GM12872 (cell line): Measurements from ENCODE around the gene CTNND2.

Experiments
- TF ChIP-seq, protein P1 (sequence below): IDR thresholded peaks from 3 replicates; pipeline ENCODE4 v1.5.1; 2011; ENCODE audit warnings: low read depth, mild to moderate bottlenecking, low read length, moderate library complexity; ENCODE audit not compliant: insufficient read depth

Gene CTNND2

DNA sequence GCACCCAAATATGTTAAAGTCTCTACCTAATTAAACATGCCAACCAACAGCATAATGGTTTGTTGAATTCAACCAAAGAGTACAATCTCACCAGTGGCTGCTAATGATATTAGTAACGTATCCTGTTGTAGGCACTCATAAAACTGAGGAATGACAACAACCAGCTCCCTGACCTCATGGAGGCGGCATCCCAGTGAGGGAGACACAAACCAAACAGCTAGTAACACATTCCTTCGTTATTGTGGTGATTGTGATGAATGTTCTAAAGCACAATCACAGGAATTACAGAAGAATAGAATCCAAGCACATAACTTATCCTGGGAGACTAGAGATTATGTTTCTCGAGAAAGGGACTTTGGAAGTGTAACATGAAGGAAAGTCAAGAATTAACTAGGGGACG is 224.6 kb downstream of the CTNND2 start:
- TF ChIP-seq, protein P1, sequence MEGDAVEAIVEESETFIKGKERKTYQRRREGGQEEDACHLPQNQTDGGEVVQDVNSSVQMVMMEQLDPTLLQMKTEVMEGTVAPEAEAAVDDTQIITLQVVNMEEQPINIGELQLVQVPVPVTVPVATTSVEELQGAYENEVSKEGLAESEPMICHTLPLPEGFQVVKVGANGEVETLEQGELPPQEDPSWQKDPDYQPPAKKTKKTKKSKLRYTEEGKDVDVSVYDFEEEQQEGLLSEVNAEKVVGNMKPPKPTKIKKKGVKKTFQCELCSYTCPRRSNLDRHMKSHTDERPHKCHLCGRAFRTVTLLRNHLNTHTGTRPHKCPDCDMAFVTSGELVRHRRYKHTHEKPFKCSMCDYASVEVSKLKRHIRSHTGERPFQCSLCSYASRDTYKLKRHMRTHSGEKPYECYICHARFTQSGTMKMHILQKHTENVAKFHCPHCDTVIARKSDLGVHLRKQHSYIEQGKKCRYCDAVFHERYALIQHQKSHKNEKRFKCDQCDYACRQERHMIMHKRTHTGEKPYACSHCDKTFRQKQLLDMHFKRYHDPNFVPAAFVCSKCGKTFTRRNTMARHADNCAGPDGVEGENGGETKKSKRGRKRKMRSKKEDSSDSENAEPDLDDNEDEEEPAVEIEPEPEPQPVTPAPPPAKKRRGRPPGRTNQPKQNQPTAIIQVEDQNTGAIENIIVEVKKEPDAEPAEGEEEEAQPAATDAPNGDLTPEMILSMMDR, result no peak

DNA sequence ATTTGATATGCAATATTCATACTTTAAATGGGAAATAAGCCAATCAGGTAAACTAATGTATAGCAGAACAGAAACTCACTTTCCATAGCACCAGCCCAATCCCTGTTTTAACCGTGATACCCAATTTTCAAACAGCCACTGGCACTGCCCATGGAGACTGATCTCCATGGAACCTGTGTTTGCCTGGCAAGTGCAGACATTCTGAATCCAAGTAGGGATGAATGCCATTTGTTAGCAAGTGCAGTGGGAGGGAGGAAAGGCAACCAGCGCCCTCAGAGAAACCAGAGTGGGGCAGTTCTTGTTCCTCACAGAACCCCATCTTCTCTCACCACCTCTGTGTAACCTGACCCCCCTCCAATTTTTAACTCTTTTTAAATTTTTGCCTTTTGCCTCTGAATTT is 229.1 kb downstream of the CTNND2 start:
- TF ChIP-seq, protein P1, result no peak

GRCh38 chr5:11672385-11673085 is 231.7 kb downstream of the CTNND2 start:
- TF ChIP-seq, protein P1, result no peak

- TF ChIP-seq, protein P1, result no peak
These were observed 245.9 kb downstream of the CTNND2 start for GRCh38 chr5:11658376-11658775.

GRCh38 chr5:11656916-11657315 is 247.3 kb downstream of the CTNND2 start:
- TF ChIP-seq, protein P1, result no peak

DNA sequence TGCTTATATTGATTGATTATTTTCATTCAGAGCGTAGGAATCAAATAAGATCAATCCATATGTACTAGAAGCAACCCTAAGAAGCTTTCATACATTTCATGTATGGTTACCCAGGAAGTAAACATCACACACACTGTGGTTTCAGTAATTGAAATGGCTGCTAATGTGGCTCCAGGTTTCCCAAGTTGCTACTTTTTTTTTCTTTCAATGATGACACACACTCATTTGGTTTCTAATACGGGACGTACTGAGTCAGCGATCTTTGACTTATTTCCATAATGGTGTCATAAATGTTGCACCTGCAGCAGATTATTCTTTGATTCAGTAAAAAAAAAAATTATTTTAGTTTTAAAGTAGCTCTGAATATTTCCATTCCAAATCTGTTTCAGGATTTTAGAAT is 248.6 kb downstream of the CTNND2 start:
- TF ChIP-seq, protein P1, result no peak

GRCh38 chr5:11650936-11651335 is 253.3 kb downstream of the CTNND2 start:
- TF ChIP-seq, protein P1, result no peak
